ENCODE measurements around the gene GOLT1A.

Gene GOLT1A

DNA sequence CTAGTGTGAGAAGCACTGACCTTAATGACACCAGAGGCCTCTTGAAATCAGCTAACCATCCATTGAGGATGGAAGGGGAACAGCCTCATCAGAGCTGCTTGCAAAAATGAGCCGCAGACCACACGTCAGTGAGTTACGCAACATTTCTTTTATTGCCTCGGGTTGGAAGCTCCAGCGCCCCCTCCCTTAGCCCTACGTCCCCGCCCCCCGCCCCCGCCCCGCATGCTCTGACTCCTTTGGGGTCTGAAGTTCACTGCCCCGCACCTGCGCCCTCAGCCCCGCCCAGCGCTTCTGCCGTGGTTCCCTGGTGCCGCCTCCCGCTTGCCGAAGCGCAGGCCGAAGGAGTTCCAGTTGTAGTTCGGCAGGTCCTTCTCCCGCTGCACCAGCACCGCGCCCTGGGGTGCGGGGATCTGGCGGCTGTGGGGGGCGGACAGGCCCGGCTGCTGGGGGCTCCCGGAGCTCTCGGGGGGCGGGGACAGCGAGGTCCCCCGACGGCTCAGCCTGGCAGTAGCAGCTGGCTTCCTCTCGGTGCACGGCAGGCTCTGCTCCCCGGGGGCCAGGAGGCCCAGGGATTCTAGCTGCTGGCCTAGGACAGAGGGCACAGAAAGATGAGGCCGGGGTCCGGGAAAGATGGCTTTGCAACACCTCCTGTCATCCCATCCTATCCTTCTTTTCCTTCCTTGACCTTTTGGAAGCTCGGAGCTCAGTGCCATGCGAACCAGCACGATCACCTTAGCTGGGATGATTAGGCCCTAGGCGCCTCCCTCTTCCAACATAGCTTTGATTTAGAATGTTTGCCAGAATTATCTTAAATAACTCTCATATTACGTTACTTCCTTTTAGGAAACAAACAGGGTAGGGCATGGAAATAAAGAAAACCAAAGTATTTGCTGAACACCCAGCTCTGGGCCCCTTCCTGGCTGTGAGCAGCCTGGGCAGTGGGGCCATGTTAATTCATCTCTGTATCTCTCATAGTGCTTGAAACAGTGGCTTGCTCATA is 23.3 kb downstream of the GOLT1A start:
- in situ Hi-C loops (cut with HindIII; ENCODE audit: low sequenced_read_pairs), result no loop called here
- TF ChIP-seq, protein P1, sequence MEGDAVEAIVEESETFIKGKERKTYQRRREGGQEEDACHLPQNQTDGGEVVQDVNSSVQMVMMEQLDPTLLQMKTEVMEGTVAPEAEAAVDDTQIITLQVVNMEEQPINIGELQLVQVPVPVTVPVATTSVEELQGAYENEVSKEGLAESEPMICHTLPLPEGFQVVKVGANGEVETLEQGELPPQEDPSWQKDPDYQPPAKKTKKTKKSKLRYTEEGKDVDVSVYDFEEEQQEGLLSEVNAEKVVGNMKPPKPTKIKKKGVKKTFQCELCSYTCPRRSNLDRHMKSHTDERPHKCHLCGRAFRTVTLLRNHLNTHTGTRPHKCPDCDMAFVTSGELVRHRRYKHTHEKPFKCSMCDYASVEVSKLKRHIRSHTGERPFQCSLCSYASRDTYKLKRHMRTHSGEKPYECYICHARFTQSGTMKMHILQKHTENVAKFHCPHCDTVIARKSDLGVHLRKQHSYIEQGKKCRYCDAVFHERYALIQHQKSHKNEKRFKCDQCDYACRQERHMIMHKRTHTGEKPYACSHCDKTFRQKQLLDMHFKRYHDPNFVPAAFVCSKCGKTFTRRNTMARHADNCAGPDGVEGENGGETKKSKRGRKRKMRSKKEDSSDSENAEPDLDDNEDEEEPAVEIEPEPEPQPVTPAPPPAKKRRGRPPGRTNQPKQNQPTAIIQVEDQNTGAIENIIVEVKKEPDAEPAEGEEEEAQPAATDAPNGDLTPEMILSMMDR (IDR thresholded peaks at IDR 0.05; ENCODE audit: low read depth, low read length, missing control alignments), result no peak
- no peak overlapping the region for H3K4me3 ChIP-seq (ENCODE audit: low read depth, low read length)
- DNase-seq (ENCODE audit: low read depth), result no peak

DNA sequence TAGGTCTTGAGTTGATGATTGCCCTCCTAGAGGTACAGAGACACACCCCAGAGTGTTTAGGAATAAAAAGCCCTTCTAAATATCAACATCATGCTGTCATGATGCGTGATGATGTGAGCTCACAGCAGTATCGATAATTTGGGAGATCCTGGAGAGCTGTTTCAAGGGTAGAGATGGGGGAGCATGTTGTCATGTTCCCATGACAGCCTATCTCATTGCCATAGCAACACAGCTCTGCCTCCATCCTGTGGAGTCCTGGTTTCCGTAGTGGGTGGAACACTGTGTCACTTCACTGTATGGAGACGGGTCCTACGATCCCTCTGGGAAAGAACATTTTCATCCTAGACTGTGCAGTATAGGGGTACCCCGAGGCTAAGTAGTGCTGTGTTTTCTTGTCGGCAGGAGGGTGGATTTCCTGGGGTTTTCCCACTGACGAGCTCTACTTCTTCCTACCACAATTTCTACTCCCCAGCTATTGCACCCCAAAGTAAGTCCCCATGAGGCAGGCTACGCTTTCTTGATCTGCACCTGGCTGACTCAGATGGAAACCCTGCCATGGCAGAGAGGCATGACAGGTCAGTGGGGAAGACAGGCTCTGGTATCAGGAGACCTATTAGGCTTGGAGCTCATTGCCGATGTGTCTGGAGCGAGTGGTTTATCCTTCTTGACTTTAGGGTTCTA is 24.7 kb downstream of the GOLT1A start:
- no peak for DNase-seq (ENCODE audit: low read depth)
- H3K4me3 ChIP-seq (ENCODE audit: low read depth, low read length), result no peak overlapping the region
- TF ChIP-seq, protein P1 (IDR thresholded peaks at IDR 0.05; ENCODE audit: low read depth, low read length, missing control alignments), result no peak
- in situ Hi-C loops (cut with HindIII; ENCODE audit: low sequenced_read_pairs), result no loop called here

DNA sequence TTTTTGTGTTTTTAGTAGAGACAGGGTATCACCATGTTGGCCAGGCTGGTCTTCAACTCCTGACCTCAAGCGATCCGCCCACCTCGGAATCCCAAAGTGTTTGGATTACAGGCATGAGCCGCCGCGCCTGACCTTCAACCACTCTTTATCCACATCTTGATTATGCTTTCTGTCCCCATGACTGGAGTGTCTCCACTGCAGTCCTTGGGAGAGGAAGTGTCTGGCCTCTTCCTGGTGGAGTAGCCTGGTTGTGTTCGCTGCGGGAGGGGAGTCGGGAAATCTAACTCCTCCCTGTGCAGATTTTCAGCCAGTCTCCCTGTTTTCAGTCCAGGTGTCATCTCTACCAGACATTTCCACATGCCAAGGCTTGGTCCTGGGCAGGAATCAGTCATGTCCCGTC is 27.2 kb downstream of the GOLT1A start:
- DNase-seq (ENCODE audit: low read depth), result no peak
- in situ Hi-C loops (cut with HindIII; ENCODE audit: low sequenced_read_pairs), result no loop called here
- no peak overlapping the region for H3K4me3 ChIP-seq (ENCODE audit: low read depth, low read length)
- TF ChIP-seq, protein P1 (IDR thresholded peaks at IDR 0.05; ENCODE audit: low read depth, low read length, missing control alignments), result no peak

DNA sequence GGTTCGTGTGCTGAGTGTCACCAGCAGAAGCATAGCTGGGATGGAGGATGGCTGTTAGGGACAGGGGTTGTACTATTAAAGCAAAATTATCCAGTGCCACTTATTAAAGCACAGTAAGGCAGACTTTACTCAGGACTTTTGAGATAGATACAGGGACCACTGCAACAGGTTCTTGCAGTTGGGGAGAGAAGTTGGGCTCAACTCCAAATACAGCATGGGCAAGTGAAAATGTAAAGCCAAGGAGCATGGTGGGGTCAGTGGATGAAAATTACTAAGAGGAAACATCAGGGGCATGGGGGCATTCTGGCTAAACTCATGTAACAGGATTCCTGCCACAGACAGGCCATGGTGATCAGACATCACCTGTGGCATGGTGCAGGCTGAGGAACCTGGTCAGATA is 32.7 kb downstream of the GOLT1A start:
- TF ChIP-seq, protein P1 (IDR thresholded peaks at IDR 0.05; ENCODE audit: low read depth, low read length, missing control alignments), result no peak
- in situ Hi-C loops (cut with HindIII; ENCODE audit: low sequenced_read_pairs), result no loop called here
- no peak for DNase-seq (ENCODE audit: low read depth)
- H3K4me3 ChIP-seq (ENCODE audit: low read depth, low read length), result no peak overlapping the region

DNA sequence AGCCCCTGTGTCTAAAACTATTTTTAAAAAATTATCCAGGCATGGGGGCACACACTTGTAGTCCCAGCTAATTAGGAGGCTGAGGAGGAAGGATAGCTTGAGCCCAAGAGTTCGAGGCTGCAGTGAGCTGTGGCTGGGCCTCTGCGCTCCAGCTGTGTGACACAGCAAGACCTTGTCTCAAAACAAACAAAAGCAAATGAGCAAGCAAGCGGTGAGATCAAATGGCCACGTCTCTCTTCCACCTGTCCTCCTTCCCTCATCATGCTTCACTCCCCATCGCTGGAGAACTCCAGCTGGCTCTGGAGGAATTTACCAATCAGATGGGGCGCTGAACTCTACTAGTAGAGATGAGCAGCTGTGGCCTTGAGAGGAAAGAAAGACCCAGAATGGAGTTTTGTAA is 33.7 kb downstream of the GOLT1A start:
- DNase-seq (ENCODE audit: low read depth), result no peak
- in situ Hi-C loops (cut with HindIII; ENCODE audit: low sequenced_read_pairs), result no loop called here
- TF ChIP-seq, protein P1 (IDR thresholded peaks at IDR 0.05; ENCODE audit: low read depth, low read length, missing control alignments), result no peak
- H3K4me3 ChIP-seq (ENCODE audit: low read depth, low read length), result no peak overlapping the region

DNA sequence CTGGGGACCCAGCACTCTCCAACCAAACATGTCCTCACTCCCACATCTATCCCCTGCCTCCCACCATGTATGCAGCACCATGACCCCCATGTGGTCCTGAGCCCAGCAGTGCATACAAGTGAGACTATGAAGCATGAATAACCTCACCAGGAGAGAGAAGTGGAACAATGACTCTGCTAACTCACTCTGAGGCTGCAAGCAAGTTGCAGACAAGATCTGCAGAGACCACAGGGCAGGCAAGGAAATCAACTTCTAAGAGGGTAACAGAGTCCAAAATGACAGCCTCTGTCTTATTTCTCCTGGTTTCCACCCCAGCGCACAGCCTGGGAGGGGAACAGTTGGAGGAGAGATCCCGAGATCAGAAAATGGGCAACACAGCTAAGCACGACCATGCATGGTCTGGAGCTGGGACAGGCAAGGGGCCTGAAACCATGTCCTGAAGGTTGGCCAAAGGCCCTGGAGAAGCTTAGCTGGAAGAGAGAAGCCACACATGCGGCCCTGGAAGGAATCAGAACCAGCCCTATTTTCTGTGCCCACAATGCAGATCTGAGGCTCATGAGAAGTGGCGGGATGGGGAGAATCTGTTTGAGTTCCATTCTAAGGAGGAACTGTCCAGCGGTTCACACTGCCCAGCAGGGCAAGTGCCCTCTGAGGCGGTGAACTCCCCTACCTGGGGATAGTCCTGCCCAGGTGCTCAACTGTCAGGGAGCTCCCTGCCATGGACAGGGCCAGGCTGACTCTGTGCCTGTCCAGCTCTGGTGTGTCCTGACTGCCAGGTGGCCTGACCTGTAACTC is 35.1 kb downstream of the GOLT1A start:
- H3K4me3 ChIP-seq (ENCODE audit: low read depth, low read length), result no peak overlapping the region
- no peak for DNase-seq (ENCODE audit: low read depth)
- in situ Hi-C loops (cut with HindIII; ENCODE audit: low sequenced_read_pairs), result no loop called here
- TF ChIP-seq, protein P1 (IDR thresholded peaks at IDR 0.05; ENCODE audit: low read depth, low read length, missing control alignments), result no peak

All from astrocyte of the cerebellum (primary cell).